Gastrocnemius medialis (tissue), 4 donors: Measurements from ENCODE around the gene GSTA5. TPM values are rescaled to one million over a fixed set of nuclear protein-coding genes. Genes with fewer than 3 reads are reported as not detected.
"Not testable (repeated sequence)": the region's sequence is repeated elsewhere in the genome, so short reads cannot be mapped to it uniquely, and the experiment has no call there.

ENCODE experiments used
- ATAC-seq, 2 donors: fragments of 150-250 bp; one replicate each; pipeline ENCODE4 v1.9.1; 2016
- DNase-seq, 2 donors: peaks; one replicate each; pipeline ENCODE4 v3.0.0-alpha.2; 2019
- H3K27ac ChIP-seq, 4 donors: fragments of 200-600 bp; sonication (generic); 1 replicate in 1 of 4; 2 replicates in 3 of 4; pipeline ENCODE4 v1.5.1; 2016 to 2018; ENCODE audit warnings: mild to moderate bottlenecking in 2 of 4, moderate library complexity in 1 of 4
- H3K27me3 ChIP-seq, 3 donors: fragments of 200-600 bp; sonication (generic) in 2 of 3; 1 replicate in 1 of 3; 2 replicates in 2 of 3; pipeline versions ENCODE4 v1.5.1 to v1.6.0; 2016 to 2019; ENCODE audit warnings: mild to moderate bottlenecking in 1 of 3, moderate library complexity in 1 of 3
- H3K36me3 ChIP-seq, 2 donors: fragments of 200-600 bp; sonication (generic) in 1 of 2; one replicate each; pipeline ENCODE4 v1.5.1; 2017 to 2018
- H3K4me1 ChIP-seq, 2 donors: fragments of 200-600 bp; sonication (generic) in 1 of 2; one replicate each; pipeline ENCODE4 v1.5.1; 2016 to 2017; ENCODE audit warnings: mild to moderate bottlenecking in 2 of 2
- H3K4me3 ChIP-seq, 4 donors: fragments of 200-600 bp; sonication (generic) in 3 of 4; 1 replicate in 1 of 4; 2 replicates in 3 of 4; pipeline ENCODE4 v1.5.1; 2016 to 2019; ENCODE audit warnings: mild to moderate bottlenecking in 2 of 4
- H3K9me3 ChIP-seq, 3 donors: fragments of 200-600 bp; sonication (generic) in 2 of 3; 1 replicate in 1 of 3; 2 replicates in 2 of 3; pipeline ENCODE4 v1.5.1; 2016 to 2019
- CTCF ChIP-seq, 5 experiments: fragments of 450-650 bp in 3 of 5; fragments of 200-600 bp in 2 of 5; sonication (generic) in 2 of 5; IDR thresholded peaks in 4 of 5; conservative IDR thresholded peaks in 1 of 5; 1 replicate in 4 of 5; 2 replicates in 1 of 5; pipeline ENCODE4 v1.5.1; 2016 to 2019; ENCODE audit warnings: antibody characterized with exemption in 5 of 5, mild to moderate bottlenecking in 3 of 5, moderate library complexity in 3 of 5
- POLR2A ChIP-seq, 2 donors: fragments of 450-650 bp; IDR thresholded peaks; one replicate each; pipeline ENCODE4 v1.6.1; 2017; ENCODE audit warnings: antibody characterized with exemption in 2 of 2, mild to moderate bottlenecking in 2 of 2, moderate library complexity in 2 of 2
- in situ Hi-C, 4 donors: fragments of 200-750 bp; cut with MboI; loops; one replicate each; pipeline versions ENCODE4 v1.15.0 to v1.8.0; 2017; ENCODE audit warnings: low sequenced_read_pairs in 4 of 4
- intact Hi-C: fragments of 100-400 bp; cut with DNase I; formaldehyde crosslinking; loops from one replicate; pipeline ENCODE4 v1.15.1; 2023; ENCODE audit warnings: low total_unique reads
- total RNA-seq, 4 donors: library from RNA; depleted of rRNA; stranded (reverse); fragments of >200 nt; gene quantifications; one replicate each; pipeline versions ENCODE4 v1.1.0 to v1.2.3, GENCODE V29; 2016

The GSTA5 gene
- total RNA-seq, 4 donors from 2014 or later = not detected

- DNase-seq (no peak), ATAC-seq (no peak)
- intact Hi-C loops (no loop called here), in situ Hi-C loops (no loop called here)
- H3K4me3 ChIP-seq = no peak overlapping the region
- H3K9me3 ChIP-seq = no peaks in the 10 kb centered on the region
- H3K36me3 ChIP-seq = no peaks in the 10 kb centered on the region
- H3K27me3 ChIP-seq = no peaks in the 10 kb centered on the region
- TF ChIP-seq POLR2A (IDR thresholded peaks at IDR 0.05) (no peak), CTCF (IDR thresholded peaks at IDR 0.05 in 4 of 5, conservative IDR thresholded peaks at IDR 0.05 in 1 of 5) (no peak)
- no peak overlapping the region for H3K27ac ChIP-seq
- no peaks in the 10 kb centered on the region for H3K4me1 ChIP-seq
Measured at GRCh38 chr6:52871621-52872020, 31.0 kb upstream of the GSTA5 start.

GRCh38 chr6:52870335-52871091, 29.9 kb upstream of the GSTA5 start:
- H3K36me3 ChIP-seq, H3K4me1 ChIP-seq, DNase-seq, H3K27ac ChIP-seq, in situ Hi-C loops, H3K9me3 ChIP-seq, ATAC-seq, H3K4me3 ChIP-seq, intact Hi-C loops, H3K27me3 ChIP-seq: not testable (repeated sequence)

GRCh38 chr6:52868899-52869298, 28.3 kb upstream of the GSTA5 start:
- ATAC-seq, in situ Hi-C loops, H3K27me3 ChIP-seq, H3K9me3 ChIP-seq, H3K4me3 ChIP-seq, H3K36me3 ChIP-seq, H3K4me1 ChIP-seq, intact Hi-C loops, H3K27ac ChIP-seq, DNase-seq: not testable (repeated sequence)

GRCh38 chr6:52868240-52868639, 27.6 kb upstream of the GSTA5 start:
- DNase-seq (no peak), ATAC-seq (no peak)
- no peaks in the 10 kb centered on the region for H3K36me3 ChIP-seq
- intact Hi-C loops = no loop called here
- TF ChIP-seq CTCF (IDR thresholded peaks at IDR 0.05 in 4 of 5, conservative IDR thresholded peaks at IDR 0.05 in 1 of 5) = no peak
- TF ChIP-seq POLR2A (IDR thresholded peaks at IDR 0.05) = no peak
- H3K27ac ChIP-seq = no peak overlapping the region
- no peaks in the 10 kb centered on the region for H3K27me3 ChIP-seq
- H3K4me3 ChIP-seq = no peak overlapping the region
- no peaks in the 10 kb centered on the region for H3K9me3 ChIP-seq
- in situ Hi-C loops = no loop called here
- H3K4me1 ChIP-seq = no peaks in the 10 kb centered on the region

GRCh38 chr6:52861151-52861550, 20.5 kb upstream of the GSTA5 start:
- DNase-seq, H3K4me1 ChIP-seq, H3K4me3 ChIP-seq, intact Hi-C loops, H3K27me3 ChIP-seq, H3K9me3 ChIP-seq, H3K27ac ChIP-seq, ATAC-seq, H3K36me3 ChIP-seq, in situ Hi-C loops: not testable (repeated sequence)

- intact Hi-C loops (no loop called here), in situ Hi-C loops (no loop called here)
- Histone ChIP-seq H3K27me3 (peaks cover 0 to 2% (median 0%) of the 10 kb centered on the region in 3 donors), H3K27ac (no peak overlapping the region), H3K4me1 (no peaks in the 10 kb centered on the region), H3K4me3 (no peak overlapping the region), H3K9me3 (no peaks in the 10 kb centered on the region), H3K36me3 (no peaks in the 10 kb centered on the region)
- TF ChIP-seq CTCF (IDR thresholded peaks at IDR 0.05 in 4 of 5, conservative IDR thresholded peaks at IDR 0.05 in 1 of 5) = no peak
- no peak for TF ChIP-seq POLR2A (IDR thresholded peaks at IDR 0.05)
- no peak for DNase-seq
- ATAC-seq = no peak
Measured at GRCh38 chr6:52858416-52858815, 17.8 kb upstream of the GSTA5 start.

GRCh38 chr6:52856137-52856536, 15.5 kb upstream of the GSTA5 start:
- H3K27me3 ChIP-seq, H3K36me3 ChIP-seq, DNase-seq, in situ Hi-C loops, H3K4me1 ChIP-seq, intact Hi-C loops, H3K4me3 ChIP-seq, ATAC-seq, H3K27ac ChIP-seq, H3K9me3 ChIP-seq: not testable (repeated sequence)
